ENCODE results near the gene IL2RA. TPM values are rescaled to one million over a fixed set of nuclear protein-coding genes. Genes with fewer than 3 reads are reported as not detected.

The IL2RA gene
- total and polyA plus RNA-seq, 9 of the 15 experiments (the other 6 are each of a cell fraction or from before 2014, with no cell fraction given) = 0.95 TPM; not detected in 8

DNA sequence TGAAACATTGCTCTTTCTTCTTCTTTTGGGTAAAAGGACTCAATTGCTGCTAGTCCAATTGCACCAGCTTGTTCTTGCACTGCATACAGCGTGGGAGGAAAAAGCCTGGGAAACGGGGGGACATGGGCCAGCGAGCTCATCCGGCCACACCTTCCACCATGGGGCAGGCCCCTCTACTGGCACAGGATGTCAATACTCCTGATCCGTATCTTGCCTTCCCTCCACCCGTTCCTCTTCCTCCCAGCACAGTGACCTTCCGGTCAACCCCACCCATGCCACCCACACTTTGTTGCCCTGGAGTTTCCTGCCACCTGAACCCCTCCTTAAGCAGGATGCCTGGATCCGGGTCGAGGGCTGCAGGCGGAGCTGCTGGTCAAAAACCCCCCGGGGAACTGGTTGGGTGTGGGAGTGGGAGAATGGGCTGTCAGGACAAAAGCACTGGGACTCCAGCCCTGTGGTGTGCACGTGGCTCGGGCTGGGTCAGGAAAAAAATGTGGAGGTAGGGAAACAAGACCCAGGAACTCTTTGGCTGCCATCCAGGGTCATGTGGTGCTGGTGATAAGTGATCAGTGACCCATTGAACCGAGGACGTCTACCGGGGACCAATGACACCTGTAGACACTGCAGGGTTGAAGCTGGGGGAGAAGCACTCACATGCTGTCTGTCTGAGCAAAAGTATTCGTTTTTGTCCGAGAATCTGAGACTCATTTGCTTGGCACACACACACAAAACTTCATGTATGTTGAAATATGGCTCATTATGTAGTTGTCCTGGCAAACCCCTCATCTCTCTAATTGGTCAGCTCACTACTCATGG, 8.1 kb downstream of the IL2RA start (continued):
- TF ChIP-seq, protein P1, sequence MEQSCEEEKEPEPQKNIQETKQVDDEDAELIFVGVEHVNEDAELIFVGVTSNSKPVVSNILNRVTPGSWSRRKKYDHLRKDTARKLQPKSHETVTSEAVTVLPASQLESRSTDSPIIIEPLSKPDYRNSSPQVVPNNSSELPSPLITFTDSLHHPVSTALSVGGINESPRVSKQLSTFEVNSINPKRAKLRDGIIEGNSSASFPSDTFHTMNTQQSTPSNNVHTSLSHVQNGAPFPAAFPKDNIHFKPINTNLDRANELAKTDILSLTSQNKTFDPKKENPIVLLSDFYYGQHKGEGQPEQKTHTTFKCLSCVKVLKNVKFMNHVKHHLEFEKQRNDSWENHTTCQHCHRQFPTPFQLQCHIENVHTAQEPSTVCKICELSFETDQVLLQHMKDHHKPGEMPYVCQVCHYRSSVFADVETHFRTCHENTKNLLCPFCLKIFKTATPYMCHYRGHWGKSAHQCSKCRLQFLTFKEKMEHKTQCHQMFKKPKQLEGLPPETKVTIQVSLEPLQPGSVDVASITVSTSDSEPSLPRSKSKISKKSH (CRISPR knock-in tag; IDR thresholded peaks at IDR 0.05) = no peak
- TF ChIP-seq, protein P2, sequence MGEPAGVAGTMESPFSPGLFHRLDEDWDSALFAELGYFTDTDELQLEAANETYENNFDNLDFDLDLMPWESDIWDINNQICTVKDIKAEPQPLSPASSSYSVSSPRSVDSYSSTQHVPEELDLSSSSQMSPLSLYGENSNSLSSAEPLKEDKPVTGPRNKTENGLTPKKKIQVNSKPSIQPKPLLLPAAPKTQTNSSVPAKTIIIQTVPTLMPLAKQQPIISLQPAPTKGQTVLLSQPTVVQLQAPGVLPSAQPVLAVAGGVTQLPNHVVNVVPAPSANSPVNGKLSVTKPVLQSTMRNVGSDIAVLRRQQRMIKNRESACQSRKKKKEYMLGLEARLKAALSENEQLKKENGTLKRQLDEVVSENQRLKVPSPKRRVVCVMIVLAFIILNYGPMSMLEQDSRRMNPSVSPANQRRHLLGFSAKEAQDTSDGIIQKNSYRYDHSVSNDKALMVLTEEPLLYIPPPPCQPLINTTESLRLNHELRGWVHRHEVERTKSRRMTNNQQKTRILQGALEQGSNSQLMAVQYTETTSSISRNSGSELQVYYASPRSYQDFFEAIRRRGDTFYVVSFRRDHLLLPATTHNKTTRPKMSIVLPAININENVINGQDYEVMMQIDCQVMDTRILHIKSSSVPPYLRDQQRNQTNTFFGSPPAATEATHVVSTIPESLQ (CRISPR knock-in tag; IDR thresholded peaks at IDR 0.05) = no peak
- TF ChIP-seq ARID2 (IDR thresholded peaks at IDR 0.05) (no peak), SLC30A9 (CRISPR knock-in tag; IDR thresholded peaks at IDR 0.05) (no peak), ZNF175 (CRISPR knock-in tag; IDR thresholded peaks at IDR 0.05; ENCODE audit: low read depth) (no peak), ELF4 (CRISPR knock-in tag; IDR thresholded peaks at IDR 0.05) (no peak), FOS (IDR thresholded peaks at IDR 0.05; ENCODE audit: extremely low read depth, insufficient read length) (no peak), ZNF589 (CRISPR knock-in tag; IDR thresholded peaks at IDR 0.05; ENCODE audit: low read depth) (0 out of 2 replicates have a peak, but pooled peaks have one; percentile 52), JUN (IDR thresholded peaks at IDR 0.05; ENCODE audit: borderline replicate concordance, low read depth, low read length) (no peak), JUN (CRISPR knock-in tag; IDR thresholded peaks at IDR 0.05; ENCODE audit: borderline replicate concordance) (no peak), ETV1 (tag; conservative IDR thresholded peaks at IDR 0.05; ENCODE audit: low read depth) (peak; percentile 92), ZKSCAN3 (CRISPR knock-in tag; IDR thresholded peaks at IDR 0.05) (no peak), NR2C1 (IDR thresholded peaks at IDR 0.05) (no peak), NR2C1 (tag; IDR thresholded peaks at IDR 0.05) (peak; percentile 70), NR2C2 (CRISPR knock-in tag; IDR thresholded peaks at IDR 0.05) (no peak), NR2C2 (tag; IDR thresholded peaks at IDR 0.05) (peak; percentile 89)
- TF ChIP-seq, protein P3, sequence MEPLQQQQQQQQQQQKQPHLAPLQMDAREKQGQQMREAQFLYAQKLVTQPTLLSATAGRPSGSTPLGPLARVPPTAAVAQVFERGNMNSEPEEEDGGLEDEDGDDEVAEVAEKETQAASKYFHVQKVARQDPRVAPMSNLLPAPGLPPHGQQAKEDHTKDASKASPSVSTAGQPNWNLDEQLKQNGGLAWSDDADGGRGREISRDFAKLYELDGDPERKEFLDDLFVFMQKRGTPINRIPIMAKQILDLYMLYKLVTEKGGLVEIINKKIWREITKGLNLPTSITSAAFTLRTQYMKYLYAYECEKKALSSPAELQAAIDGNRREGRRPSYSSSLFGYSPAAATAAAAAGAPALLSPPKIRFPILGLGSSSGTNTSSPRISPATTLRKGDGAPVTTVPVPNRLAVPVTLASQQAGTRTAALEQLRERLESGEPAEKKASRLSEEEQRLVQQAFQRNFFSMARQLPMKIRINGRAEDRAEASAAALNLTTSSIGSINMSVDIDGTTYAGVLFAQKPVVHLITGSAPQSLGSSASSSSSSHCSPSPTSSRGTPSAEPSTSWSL (CRISPR knock-in tag; IDR thresholded peaks at IDR 0.05; ENCODE audit: borderline replicate concordance) = no peak
- TF ChIP-seq, protein P4, sequence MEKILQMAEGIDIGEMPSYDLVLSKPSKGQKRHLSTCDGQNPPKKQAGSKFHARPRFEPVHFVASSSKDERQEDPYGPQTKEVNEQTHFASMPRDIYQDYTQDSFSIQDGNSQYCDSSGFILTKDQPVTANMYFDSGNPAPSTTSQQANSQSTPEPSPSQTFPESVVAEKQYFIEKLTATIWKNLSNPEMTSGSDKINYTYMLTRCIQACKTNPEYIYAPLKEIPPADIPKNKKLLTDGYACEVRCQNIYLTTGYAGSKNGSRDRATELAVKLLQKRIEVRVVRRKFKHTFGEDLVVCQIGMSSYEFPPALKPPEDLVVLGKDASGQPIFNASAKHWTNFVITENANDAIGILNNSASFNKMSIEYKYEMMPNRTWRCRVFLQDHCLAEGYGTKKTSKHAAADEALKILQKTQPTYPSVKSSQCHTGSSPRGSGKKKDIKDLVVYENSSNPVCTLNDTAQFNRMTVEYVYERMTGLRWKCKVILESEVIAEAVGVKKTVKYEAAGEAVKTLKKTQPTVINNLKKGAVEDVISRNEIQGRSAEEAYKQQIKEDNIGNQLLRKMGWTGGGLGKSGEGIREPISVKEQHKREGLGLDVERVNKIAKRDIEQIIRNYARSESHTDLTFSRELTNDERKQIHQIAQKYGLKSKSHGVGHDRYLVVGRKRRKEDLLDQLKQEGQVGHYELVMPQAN (IDR thresholded peaks at IDR 0.05; ENCODE audit: borderline replicate concordance) = no peak
- TF ChIP-seq, protein P5, sequence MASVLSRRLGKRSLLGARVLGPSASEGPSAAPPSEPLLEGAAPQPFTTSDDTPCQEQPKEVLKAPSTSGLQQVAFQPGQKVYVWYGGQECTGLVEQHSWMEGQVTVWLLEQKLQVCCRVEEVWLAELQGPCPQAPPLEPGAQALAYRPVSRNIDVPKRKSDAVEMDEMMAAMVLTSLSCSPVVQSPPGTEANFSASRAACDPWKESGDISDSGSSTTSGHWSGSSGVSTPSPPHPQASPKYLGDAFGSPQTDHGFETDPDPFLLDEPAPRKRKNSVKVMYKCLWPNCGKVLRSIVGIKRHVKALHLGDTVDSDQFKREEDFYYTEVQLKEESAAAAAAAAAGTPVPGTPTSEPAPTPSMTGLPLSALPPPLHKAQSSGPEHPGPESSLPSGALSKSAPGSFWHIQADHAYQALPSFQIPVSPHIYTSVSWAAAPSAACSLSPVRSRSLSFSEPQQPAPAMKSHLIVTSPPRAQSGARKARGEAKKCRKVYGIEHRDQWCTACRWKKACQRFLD (CRISPR knock-in tag; IDR thresholded peaks at IDR 0.05) = 0 out of 2 replicates have a peak, but pooled peaks have one; percentile 46
